Ishikawa (cell line): ENCODE results near the gene COPA.

ENCODE experiments used
- CEBPB ChIP-seq: IDR thresholded peaks from 2 replicates; pipeline ENCODE4 v1.6.1; 2012
- CREB1 ChIP-seq: IDR thresholded peaks from 2 replicates; pipeline ENCODE4 v1.6.1; 2012; ENCODE audit warnings: low read depth
- EGR1 ChIP-seq: IDR thresholded peaks from 2 replicates; pipeline ENCODE4 v1.6.1; 2012
- EP300 ChIP-seq: IDR thresholded peaks from 2 replicates; pipeline ENCODE4 v1.6.1; 2012; ENCODE audit warnings: borderline replicate concordance
- FOXM1 ChIP-seq: IDR thresholded peaks from 2 replicates; pipeline ENCODE4 v1.6.1; 2012; ENCODE audit warnings: low read depth, borderline replicate concordance
- NFIC ChIP-seq: IDR thresholded peaks from 2 replicates; pipeline ENCODE4 v1.6.1; 2012
- RAD21 ChIP-seq: IDR thresholded peaks from 2 replicates; pipeline ENCODE4 v1.6.1; 2012; ENCODE audit warnings: low read depth
- TAF1 ChIP-seq: IDR thresholded peaks from 2 replicates; pipeline ENCODE4 v1.6.1; 2012; ENCODE audit warnings: low read depth, mild to moderate bottlenecking
- TCF12 ChIP-seq: IDR thresholded peaks from 2 replicates; pipeline ENCODE4 v1.6.1; 2012; ENCODE audit warnings: low read depth
- TEAD4 ChIP-seq: IDR thresholded peaks from 2 replicates; pipeline ENCODE4 v1.6.1; 2012
- YY1 ChIP-seq: IDR thresholded peaks from 2 replicates; pipeline ENCODE4 v1.6.1; 2012; ENCODE audit warnings: low read depth
- ZBTB7A ChIP-seq: IDR thresholded peaks from 2 replicates; pipeline ENCODE4 v1.6.1; 2012; ENCODE audit warnings: low read depth
- TF ChIP-seq, protein P1 (sequence below): IDR thresholded peaks from 2 replicates; pipeline ENCODE4 v1.6.1; 2012; ENCODE audit warnings: low read depth, mild to moderate bottlenecking
- TF ChIP-seq, protein P2 (sequence below): IDR thresholded peaks from 2 replicates; pipeline ENCODE4 v1.6.1; 2012
- TF ChIP-seq, protein P3 (sequence below): IDR thresholded peaks from 2 replicates; pipeline ENCODE4 v1.6.1; 2012

The COPA gene

DNA sequence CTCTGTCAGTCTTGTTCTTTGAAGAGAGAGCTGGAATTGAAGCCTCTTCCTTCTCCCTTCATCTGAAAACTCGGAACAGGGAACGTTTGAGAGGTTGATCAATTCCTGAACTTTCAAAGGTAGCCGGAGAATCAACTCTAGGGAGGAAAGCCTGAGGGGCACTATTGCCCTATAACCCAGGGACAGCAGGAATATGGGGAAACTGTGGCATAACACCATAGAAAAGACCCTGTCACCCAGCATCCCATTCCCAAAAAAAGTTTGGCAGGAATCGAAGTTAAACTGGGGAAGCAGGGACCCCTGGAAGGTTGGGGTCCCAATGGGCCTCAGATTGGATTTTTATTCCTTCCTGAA, 18.7 kb upstream of the COPA start:
- TF ChIP-seq, protein P1, sequence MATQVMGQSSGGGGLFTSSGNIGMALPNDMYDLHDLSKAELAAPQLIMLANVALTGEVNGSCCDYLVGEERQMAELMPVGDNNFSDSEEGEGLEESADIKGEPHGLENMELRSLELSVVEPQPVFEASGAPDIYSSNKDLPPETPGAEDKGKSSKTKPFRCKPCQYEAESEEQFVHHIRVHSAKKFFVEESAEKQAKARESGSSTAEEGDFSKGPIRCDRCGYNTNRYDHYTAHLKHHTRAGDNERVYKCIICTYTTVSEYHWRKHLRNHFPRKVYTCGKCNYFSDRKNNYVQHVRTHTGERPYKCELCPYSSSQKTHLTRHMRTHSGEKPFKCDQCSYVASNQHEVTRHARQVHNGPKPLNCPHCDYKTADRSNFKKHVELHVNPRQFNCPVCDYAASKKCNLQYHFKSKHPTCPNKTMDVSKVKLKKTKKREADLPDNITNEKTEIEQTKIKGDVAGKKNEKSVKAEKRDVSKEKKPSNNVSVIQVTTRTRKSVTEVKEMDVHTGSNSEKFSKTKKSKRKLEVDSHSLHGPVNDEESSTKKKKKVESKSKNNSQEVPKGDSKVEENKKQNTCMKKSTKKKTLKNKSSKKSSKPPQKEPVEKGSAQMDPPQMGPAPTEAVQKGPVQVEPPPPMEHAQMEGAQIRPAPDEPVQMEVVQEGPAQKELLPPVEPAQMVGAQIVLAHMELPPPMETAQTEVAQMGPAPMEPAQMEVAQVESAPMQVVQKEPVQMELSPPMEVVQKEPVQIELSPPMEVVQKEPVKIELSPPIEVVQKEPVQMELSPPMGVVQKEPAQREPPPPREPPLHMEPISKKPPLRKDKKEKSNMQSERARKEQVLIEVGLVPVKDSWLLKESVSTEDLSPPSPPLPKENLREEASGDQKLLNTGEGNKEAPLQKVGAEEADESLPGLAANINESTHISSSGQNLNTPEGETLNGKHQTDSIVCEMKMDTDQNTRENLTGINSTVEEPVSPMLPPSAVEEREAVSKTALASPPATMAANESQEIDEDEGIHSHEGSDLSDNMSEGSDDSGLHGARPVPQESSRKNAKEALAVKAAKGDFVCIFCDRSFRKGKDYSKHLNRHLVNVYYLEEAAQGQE, result no peak
- no peak for TF ChIP-seq ZBTB7A
- no peak for TF ChIP-seq TCF12
- TF ChIP-seq RAD21, result no peak
- TF ChIP-seq, protein P2, sequence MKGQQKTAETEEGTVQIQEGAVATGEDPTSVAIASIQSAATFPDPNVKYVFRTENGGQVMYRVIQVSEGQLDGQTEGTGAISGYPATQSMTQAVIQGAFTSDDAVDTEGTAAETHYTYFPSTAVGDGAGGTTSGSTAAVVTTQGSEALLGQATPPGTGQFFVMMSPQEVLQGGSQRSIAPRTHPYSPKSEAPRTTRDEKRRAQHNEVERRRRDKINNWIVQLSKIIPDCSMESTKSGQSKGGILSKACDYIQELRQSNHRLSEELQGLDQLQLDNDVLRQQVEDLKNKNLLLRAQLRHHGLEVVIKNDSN, result no peak

DNA sequence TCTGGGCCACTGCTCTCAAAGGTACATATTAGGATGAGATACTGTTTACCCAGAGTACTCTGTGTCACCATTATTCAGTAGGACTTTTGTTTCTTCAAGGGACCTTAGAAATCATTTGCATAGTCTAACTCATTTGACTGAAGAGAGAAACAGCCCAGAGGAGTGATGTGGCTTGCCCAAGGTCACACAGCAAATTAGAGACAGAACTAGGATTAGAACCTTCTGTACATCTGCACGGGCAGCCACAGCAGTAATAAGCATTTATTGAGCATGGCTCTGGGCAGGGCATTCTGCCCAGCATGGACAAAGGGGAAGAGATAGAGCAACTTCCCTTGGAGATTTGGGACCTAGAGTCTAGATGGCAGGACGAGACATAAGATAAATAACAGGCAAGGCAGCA, 18.1 kb upstream of the COPA start:
- TF ChIP-seq EGR1, result no peak
- TF ChIP-seq EP300, result no peak
- TF ChIP-seq FOXM1, result no peak
- TF ChIP-seq, protein P2, result no peak
- no peak for TF ChIP-seq TEAD4

DNA sequence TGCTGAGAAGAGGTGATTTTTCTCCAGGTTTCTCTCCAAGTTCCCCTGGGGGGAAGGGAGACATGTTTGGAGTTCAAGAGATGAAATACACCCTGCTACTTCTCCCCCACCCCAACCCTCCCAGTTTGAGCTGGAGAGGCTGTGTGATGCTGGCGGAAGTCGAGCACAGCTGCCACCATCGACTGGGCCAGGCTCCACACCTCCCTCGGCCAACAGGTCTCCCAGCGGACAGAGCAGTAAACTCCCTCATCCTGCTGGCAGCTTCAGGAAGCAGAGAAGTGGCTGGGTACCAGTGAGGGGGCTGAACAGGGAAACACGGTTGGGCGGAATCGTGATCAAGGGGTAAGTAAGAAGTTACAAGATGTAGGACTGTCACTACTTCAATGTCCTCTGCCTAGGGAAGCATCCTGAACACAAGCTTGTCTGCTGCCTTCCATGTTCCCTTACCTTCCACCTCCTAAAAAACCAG, 17.2 kb upstream of the COPA start:
- TF ChIP-seq, protein P3, sequence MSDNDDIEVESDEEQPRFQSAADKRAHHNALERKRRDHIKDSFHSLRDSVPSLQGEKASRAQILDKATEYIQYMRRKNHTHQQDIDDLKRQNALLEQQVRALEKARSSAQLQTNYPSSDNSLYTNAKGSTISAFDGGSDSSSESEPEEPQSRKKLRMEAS, result no peak
- TF ChIP-seq TAF1 (no peak), CREB1 (no peak), ZBTB7A (no peak), RAD21 (no peak), NFIC (no peak), TCF12 (no peak), CEBPB (no peak)

DNA sequence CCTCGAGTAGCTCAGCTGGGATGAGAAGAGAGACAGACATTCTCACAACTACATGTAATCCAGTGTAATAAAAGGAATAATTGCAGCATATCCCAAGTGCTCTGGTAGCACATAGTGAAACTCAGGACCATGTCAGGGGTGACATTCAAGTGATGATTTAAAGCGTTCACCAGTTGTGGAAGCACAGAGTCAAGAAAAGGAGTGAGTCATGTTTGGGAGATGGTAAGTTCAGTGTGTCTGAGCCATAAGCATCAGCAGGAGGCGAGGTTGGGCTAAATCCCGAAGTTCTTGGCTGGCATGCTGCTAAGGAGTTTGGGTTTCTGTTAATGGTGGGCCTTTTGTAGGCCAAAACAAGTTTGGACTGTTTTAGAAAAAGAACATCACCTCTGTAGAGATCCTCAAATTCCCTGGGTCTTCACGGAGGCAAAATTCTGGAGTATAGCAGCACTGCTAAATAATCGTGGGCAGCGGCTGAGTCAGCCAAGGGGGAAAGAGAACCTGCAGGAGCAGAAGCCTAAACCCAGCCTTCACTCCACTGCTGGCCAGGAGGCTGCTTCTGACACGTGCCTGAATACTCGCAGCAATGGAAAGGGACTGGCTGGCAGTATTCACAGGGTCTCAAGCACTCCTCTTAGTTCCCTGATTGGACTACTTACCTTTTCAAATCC, 16.6 kb upstream of the COPA start:
- TF ChIP-seq EGR1, result no peak
- no peak for TF ChIP-seq TAF1

DNA sequence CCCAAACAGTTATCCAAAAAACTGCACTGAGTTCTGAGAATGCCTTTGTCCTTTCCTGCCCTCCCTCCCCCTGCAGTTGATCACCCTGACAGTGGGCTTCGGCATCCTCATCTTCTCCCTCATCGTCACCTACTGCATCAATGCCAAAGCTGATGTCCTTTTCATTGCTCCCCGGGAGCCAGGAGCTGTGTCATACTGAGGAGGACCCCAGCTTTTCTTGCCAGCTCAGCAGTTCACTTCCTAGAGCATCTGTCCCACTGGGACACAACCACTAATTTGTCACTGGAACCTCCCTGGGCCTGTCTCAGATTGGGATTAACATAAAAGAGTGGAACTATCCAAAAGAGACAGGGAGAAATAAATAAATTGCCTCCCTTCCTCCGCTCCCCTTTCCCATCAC, 15.0 kb upstream of the COPA start:
- TF ChIP-seq TAF1, result no peak

DNA sequence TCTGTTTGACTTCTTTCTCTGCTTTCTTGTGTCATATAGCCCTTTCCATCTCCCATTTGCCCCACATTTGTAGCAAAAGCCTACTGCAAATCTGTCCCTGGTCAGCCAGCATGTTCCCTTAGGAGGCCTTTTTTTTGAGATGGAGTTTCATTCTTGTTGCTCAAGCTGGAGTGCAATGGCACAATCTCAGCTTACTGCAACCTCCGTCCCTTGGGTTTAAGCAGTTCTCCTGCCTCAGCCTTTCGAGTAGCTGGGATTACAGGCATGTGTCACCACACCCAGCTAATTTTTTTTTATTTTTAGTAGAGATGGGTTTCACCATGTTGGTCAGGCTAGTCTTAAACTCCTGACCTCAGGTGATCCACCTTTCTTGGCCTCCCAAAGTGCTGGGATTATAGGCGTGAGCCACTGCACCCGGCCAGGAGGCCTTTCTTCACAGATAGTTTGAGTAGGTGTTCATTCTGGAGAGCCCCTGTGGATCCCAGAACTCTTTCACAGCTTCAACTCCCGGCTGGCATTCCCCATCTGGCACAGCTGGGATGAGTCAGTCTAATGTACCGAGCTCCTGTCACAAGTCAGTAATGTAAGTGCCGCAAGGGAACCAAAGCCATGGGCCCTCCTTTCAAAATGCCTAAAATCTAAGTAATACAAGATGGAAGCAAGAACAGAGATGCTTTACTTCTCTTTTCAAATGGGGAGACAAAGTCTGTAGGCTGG, 14.4 kb upstream of the COPA start:
- TF ChIP-seq ZBTB7A (no peak), TCF12 (no peak), TEAD4 (no peak), FOXM1 (no peak), EP300 (no peak), CEBPB (no peak), RAD21 (no peak), NFIC (no peak)

DNA sequence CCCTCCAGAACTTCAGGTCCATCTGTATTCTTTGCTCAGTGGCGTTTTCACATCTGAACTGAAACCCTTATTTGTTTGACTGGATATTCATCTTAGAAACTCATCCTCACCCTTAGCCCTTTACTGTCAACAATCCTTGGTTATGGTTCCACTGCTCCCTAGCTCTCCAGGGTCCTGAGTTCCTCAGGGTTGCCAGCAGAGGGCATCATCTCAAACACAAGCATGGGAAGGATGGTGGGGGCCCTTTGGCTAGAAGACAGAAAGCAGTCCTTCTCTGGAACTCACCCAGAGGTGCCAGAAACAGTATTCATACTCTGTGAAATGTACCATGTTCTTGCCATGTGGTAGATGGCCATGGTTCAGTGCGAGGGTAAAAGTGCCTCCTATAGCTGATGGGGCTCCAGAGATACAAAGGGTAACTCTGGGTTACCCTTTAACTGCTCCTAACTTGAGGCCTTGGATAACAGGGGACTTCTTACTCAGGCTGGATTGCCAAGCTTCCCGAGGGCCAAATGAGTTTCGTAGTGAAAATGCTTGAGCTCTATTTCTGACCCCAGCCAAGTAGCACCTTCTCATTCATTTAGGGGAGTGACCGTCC, 11.4 kb upstream of the COPA start:
- TF ChIP-seq ZBTB7A (no peak), RAD21 (peak; percentile 41), TEAD4 (no peak)

DNA sequence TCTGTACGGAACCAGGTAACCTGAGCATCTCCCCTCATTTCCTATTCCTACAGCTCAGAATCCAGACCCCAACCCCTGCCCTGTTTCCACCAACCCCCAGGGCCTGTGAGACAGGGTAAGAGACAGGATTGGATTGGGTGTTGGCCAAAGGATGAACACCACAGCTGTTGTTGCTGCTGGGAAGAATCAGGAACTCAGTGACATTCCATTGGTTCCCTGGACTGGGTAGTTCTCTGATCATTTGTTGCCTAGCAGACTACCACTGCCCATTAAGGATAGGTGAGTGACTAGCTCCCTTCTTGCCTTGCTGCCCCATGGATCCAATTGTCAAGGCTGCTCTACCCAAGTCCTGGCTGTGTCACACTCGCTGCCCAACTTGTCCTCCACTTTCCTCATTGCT, 10.2 kb upstream of the COPA start:
- TF ChIP-seq TEAD4 (no peak), CREB1 (no peak), RAD21 (no peak), FOXM1 (no peak), YY1 (no peak), CEBPB (no peak), NFIC (no peak), ZBTB7A (no peak), TAF1 (no peak), TCF12 (no peak), EGR1 (no peak), EP300 (no peak)
- TF ChIP-seq, protein P2, result no peak
- TF ChIP-seq, protein P3, result no peak
- TF ChIP-seq, protein P1, result no peak
